Measurements from ENCODE around the gene SRSF1. TPM values are rescaled to one million over a fixed set of nuclear protein-coding genes. Genes with fewer than 3 reads are reported as not detected.

The SRSF1 gene
- total RNA-seq, 2 experiments from 2014 or later, result 333 to 342 TPM

DNA sequence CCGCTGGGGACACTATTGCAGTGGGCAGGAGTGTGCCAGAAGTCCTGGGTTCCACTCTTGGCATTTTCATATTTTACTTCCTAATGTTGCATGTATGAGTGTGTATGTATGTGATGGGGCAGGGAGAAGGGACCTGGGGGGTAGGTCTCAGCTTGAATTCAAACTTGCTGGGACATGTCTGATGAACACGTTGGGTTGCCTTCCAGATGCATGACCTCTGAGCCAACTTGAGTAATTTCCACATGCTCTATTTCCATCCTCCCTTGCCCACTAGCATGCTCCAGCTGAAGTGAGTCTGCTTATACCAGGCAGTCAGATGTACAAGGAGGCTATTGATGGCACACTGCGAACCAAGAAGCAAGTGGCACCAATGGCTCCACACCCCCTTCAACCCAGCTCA lies 32.9 kb upstream of the SRSF1 start:
- ATAC-seq (no peak), DNase-seq (no peak)
- no peak overlapping the region for H3K27ac Mint-ChIP-seq
- H3K27me3 Mint-ChIP-seq, result peaks cover 25% of the 10 kb centered on the region
- no peaks in the 10 kb centered on the region for H3K4me1 Mint-ChIP-seq (ENCODE audit: low read depth)
- no peak overlapping the region for H3K4me3 Mint-ChIP-seq
- TF ChIP-seq, protein P1, sequence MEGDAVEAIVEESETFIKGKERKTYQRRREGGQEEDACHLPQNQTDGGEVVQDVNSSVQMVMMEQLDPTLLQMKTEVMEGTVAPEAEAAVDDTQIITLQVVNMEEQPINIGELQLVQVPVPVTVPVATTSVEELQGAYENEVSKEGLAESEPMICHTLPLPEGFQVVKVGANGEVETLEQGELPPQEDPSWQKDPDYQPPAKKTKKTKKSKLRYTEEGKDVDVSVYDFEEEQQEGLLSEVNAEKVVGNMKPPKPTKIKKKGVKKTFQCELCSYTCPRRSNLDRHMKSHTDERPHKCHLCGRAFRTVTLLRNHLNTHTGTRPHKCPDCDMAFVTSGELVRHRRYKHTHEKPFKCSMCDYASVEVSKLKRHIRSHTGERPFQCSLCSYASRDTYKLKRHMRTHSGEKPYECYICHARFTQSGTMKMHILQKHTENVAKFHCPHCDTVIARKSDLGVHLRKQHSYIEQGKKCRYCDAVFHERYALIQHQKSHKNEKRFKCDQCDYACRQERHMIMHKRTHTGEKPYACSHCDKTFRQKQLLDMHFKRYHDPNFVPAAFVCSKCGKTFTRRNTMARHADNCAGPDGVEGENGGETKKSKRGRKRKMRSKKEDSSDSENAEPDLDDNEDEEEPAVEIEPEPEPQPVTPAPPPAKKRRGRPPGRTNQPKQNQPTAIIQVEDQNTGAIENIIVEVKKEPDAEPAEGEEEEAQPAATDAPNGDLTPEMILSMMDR (IDR thresholded peaks at IDR 0.05), result no peak
- ChIA-PET POLR2A (no interaction called here), CTCF (interaction anchor here (0.7 to 1.0 kb wide), 2 partner anchors 72 to 113 kb away, joined by 3 read pairs; no protein-coding TSS in a partner anchor)
- no peaks in the 10 kb centered on the region for H3K36me3 Mint-ChIP-seq (ENCODE audit: low read depth)
- H3K9me3 Mint-ChIP-seq, result no peaks in the 10 kb centered on the region
- intact Hi-C loops (cut with micrococcal nuclease), result no loop called here

- ATAC-seq (no peak), DNase-seq (no peak)
- Mint-ChIP-seq H3K9me3 (no peaks in the 10 kb centered on the region), H3K27me3 (peaks cover 8% of the 10 kb centered on the region), H3K4me3 (no peak overlapping the region), H3K36me3 (ENCODE audit: low read depth) (no peaks in the 10 kb centered on the region), H3K27ac (no peak overlapping the region), H3K4me1 (ENCODE audit: low read depth) (no peaks in the 10 kb centered on the region)
- TF ChIP-seq, protein P1 (IDR thresholded peaks at IDR 0.05), result no peak
- intact Hi-C loops (cut with micrococcal nuclease), result no loop called here
- ChIA-PET CTCF (interaction anchor here (1.6 kb wide), 1 partner anchor 80 kb away, joined by 4 read pairs; no protein-coding TSS in a partner anchor), POLR2A (no interaction called here)
Observed at GRCh38 chr17:58032691-58033415, 25.8 kb upstream of the SRSF1 start.

DNA sequence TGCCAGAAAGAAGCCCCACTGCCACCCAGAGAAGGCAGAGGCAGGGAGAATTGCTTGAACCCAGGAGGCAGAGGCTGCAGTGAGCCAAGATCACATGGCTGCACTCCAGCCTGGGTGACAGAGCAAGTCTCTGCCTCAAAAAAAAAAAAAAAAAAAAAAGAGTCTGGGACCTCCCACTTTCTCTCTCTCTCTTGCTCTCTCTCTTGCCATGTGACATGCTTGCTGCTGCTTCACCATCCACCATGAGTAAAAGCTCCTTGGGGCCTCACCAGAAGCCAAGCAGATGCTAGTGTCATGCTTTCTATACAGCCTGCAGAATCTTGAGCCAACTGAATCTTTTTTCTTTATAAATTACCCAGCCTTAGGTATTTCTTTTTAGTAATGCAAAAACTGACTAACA lies 21.5 kb upstream of the SRSF1 start:
- intact Hi-C loops (cut with micrococcal nuclease), result no loop called here
- Mint-ChIP-seq H3K27ac (no peak overlapping the region), H3K4me3 (no peak overlapping the region), H3K27me3 (peaks cover 19% of the 10 kb centered on the region), H3K4me1 (ENCODE audit: low read depth) (no peaks in the 10 kb centered on the region), H3K9me3 (no peaks in the 10 kb centered on the region), H3K36me3 (ENCODE audit: low read depth) (no peaks in the 10 kb centered on the region)
- ATAC-seq (no peak), DNase-seq (no peak)
- CTCF ChIA-PET, result no interaction called here
- POLR2A ChIA-PET, result no interaction called here
- TF ChIP-seq, protein P1 (IDR thresholded peaks at IDR 0.05), result no peak

- DNase-seq (no peak), ATAC-seq (no peak)
- Mint-ChIP-seq H3K4me3 (no peak overlapping the region), H3K27me3 (peaks cover 16% of the 10 kb centered on the region), H3K36me3 (ENCODE audit: low read depth) (no peaks in the 10 kb centered on the region), H3K9me3 (no peaks in the 10 kb centered on the region), H3K27ac (no peak overlapping the region), H3K4me1 (ENCODE audit: low read depth) (no peaks in the 10 kb centered on the region)
- ChIA-PET POLR2A (no interaction called here), CTCF (interaction anchor here (1.5 to 1.9 kb wide), 2 partner anchors 9 to 21 kb away, joined by 3 to 5 read pairs; no protein-coding TSS in a partner anchor)
- intact Hi-C loops (cut with micrococcal nuclease), result no loop called here
- TF ChIP-seq, protein P1 (IDR thresholded peaks at IDR 0.05), result no peak
Observed at GRCh38 chr17:58020401-58020800, 13.4 kb upstream of the SRSF1 start.

DNA sequence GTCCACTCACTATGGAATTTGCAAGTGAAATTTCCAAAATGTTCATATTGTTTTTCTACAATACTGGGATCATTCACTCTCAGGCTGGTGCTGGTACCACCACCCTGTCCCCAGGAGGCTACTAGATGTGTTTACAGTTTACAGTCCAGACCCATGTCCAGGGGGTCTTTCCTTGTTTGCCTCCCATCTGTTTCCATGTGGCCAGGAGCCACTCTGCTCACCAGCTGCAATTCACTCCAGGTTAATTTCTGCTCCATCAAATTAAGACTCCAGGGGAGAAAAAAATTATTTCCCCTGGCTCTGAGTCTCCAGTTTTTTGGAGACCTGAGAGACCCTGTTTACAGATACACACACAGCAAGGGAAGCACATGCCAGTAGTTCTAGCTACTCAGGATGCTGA lies 12.5 kb upstream of the SRSF1 start:
- TF ChIP-seq, protein P1 (IDR thresholded peaks at IDR 0.05), result no peak
- no peak for ATAC-seq
- intact Hi-C loops (cut with micrococcal nuclease), result no loop called here
- H3K4me1 Mint-ChIP-seq (ENCODE audit: low read depth), result no peaks in the 10 kb centered on the region
- H3K27me3 Mint-ChIP-seq, result peaks cover 12% of the 10 kb centered on the region
- H3K36me3 Mint-ChIP-seq (ENCODE audit: low read depth), result no peaks in the 10 kb centered on the region
- ChIA-PET CTCF (interaction anchor here (1.5 to 1.9 kb wide), 2 partner anchors 9 to 20 kb away, joined by 3 to 5 read pairs; no protein-coding TSS in a partner anchor), POLR2A (no interaction called here)
- no peak overlapping the region for H3K4me3 Mint-ChIP-seq
- no peak overlapping the region for H3K27ac Mint-ChIP-seq
- DNase-seq, result no peak
- H3K9me3 Mint-ChIP-seq, result no peaks in the 10 kb centered on the region

All from activated CD8-positive, alpha-beta T cell treated with anti-CD3 and anti-CD28 coated beads for 36 hours (primary cell).